Gastrocnemius medialis (tissue), 4 donors: ENCODE measurements around the gene STK39.

Experiments used
- POLR2A ChIP-seq, 2 donors: fragments of 450-650 bp; IDR thresholded peaks; one replicate each; pipeline ENCODE4 v1.6.1; 2017; ENCODE audit warnings: antibody characterized with exemption in 2 of 2, mild to moderate bottlenecking in 2 of 2, moderate library complexity in 2 of 2
- TF ChIP-seq, protein P1 (sequence below), 5 experiments: fragments of 450-650 bp in 3 of 5; fragments of 200-600 bp in 2 of 5; sonication (generic) in 2 of 5; IDR thresholded peaks in 4 of 5; conservative IDR thresholded peaks in 1 of 5; 1 replicate in 4 of 5; 2 replicates in 1 of 5; pipeline ENCODE4 v1.5.1; 2016 to 2019; ENCODE audit warnings: antibody characterized with exemption in 5 of 5, mild to moderate bottlenecking in 3 of 5, moderate library complexity in 3 of 5

DNA sequence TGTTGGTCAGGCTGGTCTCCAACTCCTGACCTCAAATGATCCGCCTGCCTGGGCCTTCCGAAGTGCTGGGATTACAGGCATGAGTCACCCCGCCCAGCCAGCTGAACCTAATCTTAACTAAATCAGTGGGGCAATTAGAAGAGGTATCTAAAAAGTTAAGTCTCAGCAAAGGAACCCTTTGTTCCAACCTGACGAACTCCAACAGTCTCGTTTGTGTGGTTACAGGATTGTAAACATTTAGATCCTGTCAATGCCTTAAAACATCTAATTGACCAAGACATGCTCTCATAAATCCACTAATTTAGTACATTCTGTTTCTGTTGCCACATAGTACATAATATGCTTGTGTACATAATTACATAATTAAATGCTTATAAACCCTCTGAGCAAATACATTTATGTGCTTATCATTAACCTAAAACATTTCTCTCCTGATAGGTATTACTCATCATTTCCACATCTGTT lies 31.1 kb upstream of the STK39 start:
- TF ChIP-seq, protein P1, sequence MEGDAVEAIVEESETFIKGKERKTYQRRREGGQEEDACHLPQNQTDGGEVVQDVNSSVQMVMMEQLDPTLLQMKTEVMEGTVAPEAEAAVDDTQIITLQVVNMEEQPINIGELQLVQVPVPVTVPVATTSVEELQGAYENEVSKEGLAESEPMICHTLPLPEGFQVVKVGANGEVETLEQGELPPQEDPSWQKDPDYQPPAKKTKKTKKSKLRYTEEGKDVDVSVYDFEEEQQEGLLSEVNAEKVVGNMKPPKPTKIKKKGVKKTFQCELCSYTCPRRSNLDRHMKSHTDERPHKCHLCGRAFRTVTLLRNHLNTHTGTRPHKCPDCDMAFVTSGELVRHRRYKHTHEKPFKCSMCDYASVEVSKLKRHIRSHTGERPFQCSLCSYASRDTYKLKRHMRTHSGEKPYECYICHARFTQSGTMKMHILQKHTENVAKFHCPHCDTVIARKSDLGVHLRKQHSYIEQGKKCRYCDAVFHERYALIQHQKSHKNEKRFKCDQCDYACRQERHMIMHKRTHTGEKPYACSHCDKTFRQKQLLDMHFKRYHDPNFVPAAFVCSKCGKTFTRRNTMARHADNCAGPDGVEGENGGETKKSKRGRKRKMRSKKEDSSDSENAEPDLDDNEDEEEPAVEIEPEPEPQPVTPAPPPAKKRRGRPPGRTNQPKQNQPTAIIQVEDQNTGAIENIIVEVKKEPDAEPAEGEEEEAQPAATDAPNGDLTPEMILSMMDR (IDR thresholded peaks at IDR 0.05 in 4 of 5, conservative IDR thresholded peaks at IDR 0.05 in 1 of 5) = no peak
- no peak for TF ChIP-seq POLR2A (IDR thresholded peaks at IDR 0.05)
